ENCODE data around the gene DPP10.

DPP10 gene

DNA sequence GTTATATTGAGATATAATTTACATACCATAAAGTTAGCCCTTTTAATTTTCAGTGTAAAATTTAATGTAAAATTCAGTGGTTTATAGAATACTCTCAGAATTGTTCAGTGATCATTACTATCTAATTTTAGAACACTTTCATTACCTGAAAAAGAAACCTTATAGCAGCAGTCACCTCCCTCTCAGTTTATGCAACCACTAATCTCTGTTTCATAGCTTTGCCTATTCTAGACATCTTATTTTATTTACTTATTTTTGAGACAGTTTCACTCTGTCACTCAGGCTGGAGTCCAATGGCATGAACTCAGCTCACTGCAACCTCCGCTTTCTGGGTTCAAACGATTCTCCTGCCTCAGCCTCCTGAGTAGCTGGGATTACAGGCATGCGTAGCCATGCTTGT is 479.6 kb downstream of the DPP10 start:
- no peaks in the 10 kb centered on the region for H3K36me3 ChIP-seq (ENCODE audit: control insufficient read depth, insufficient read depth, low read length)
- H3K27ac ChIP-seq (ENCODE audit: low read depth, low read length) = no peak overlapping the region
- H3K4me1 ChIP-seq (ENCODE audit: control insufficient read depth, insufficient read depth, low read length) = no peaks in the 10 kb centered on the region
- no peak overlapping the region for H3K9ac ChIP-seq (ENCODE audit: low read length)
- H3K4me3 ChIP-seq (ENCODE audit: low read length) = no peak overlapping the region
- no peaks in the 10 kb centered on the region for H3K27me3 ChIP-seq (ENCODE audit: control insufficient read depth, insufficient read depth, low read length)

DNA sequence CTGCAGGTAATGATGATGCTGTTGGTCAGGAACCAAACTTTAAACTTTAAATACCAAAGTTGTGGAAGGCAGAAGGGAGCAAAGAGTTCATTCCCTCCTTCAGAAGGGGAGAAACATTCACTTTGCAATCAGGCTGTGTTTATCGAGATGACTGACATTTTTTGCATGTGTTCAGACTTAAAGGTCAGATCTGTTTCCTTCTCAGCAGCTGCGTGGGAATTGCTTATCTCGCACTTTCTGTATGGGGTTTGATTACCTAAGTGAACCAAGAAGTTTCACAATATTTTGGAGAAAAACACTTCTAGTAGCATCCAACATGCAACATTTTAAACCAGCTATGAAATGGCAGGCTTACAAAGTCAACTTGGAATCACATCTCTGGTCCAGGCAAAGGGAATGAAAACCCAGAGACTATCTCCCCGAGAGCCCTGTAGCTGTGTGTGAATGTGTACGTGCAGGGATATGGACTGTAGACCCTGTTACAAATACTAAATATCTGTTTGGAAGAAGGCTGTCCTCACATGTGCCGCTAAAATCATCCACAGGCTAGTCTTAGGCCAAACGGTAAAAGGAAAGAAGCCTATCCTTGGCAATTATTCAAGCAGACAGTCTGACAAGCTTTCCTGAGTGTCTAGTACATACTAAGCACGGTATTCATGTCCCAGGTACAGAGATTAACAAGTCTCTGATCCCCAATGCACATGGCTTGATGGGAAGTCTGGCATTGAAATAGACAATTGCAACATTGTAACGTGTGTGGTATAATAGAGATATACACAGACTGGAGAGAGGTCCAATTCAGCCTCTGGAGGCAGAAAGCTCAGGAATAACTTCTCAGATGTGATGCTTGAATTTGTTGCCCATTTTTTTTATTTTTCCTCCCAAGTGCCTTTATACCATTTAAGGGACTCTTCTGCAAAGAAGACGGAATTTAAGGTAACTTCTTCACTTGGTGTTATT is 483.1 kb downstream of the DPP10 start:
- no peak overlapping the region for H3K27ac ChIP-seq (ENCODE audit: low read depth, low read length)
- H3K36me3 ChIP-seq (ENCODE audit: control insufficient read depth, insufficient read depth, low read length) = no peaks in the 10 kb centered on the region
- no peak overlapping the region for H3K9ac ChIP-seq (ENCODE audit: low read length)
- no peaks in the 10 kb centered on the region for H3K4me1 ChIP-seq (ENCODE audit: control insufficient read depth, insufficient read depth, low read length)
- H3K4me3 ChIP-seq (ENCODE audit: low read length) = no peak overlapping the region
- H3K27me3 ChIP-seq (ENCODE audit: control insufficient read depth, insufficient read depth, low read length) = no peaks in the 10 kb centered on the region

DNA sequence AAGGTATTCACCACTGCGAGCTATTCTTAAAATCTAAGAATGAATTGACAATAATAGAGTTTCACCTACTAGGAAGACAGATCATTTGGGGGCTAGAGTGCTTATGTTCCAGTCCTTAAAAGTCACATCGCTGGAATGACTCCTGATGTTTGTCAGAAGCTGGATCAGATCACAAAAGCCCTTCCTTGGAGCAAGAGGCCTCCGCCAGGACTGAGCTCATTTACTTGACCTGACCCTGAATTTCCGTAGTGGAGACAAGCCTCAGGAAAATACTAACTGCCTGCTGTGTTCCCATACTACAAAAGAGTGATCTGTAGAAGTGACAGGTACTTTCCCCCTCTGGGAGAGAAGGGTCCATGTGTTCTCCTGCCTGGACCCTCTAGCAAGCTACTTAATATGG is 483.9 kb downstream of the DPP10 start:
- Histone ChIP-seq H3K4me1 (ENCODE audit: control insufficient read depth, insufficient read depth, low read length) (no peaks in the 10 kb centered on the region), H3K36me3 (ENCODE audit: control insufficient read depth, insufficient read depth, low read length) (no peaks in the 10 kb centered on the region), H3K9ac (ENCODE audit: low read length) (no peak overlapping the region), H3K4me3 (ENCODE audit: low read length) (no peak overlapping the region), H3K27me3 (ENCODE audit: control insufficient read depth, insufficient read depth, low read length) (no peaks in the 10 kb centered on the region), H3K27ac (ENCODE audit: low read depth, low read length) (no peak overlapping the region)

- Histone ChIP-seq H3K4me3 (ENCODE audit: low read length) (no peak overlapping the region), H3K27ac (ENCODE audit: low read depth, low read length) (no peak overlapping the region), H3K9ac (ENCODE audit: low read length) (no peak overlapping the region), H3K27me3 (ENCODE audit: control insufficient read depth, insufficient read depth, low read length) (no peaks in the 10 kb centered on the region), H3K36me3 (ENCODE audit: control insufficient read depth, insufficient read depth, low read length) (no peaks in the 10 kb centered on the region), H3K4me1 (ENCODE audit: control insufficient read depth, insufficient read depth, low read length) (no peaks in the 10 kb centered on the region)
Observed at GRCh38 chr2:114929225-114929624, 486.8 kb downstream of the DPP10 start.

DNA sequence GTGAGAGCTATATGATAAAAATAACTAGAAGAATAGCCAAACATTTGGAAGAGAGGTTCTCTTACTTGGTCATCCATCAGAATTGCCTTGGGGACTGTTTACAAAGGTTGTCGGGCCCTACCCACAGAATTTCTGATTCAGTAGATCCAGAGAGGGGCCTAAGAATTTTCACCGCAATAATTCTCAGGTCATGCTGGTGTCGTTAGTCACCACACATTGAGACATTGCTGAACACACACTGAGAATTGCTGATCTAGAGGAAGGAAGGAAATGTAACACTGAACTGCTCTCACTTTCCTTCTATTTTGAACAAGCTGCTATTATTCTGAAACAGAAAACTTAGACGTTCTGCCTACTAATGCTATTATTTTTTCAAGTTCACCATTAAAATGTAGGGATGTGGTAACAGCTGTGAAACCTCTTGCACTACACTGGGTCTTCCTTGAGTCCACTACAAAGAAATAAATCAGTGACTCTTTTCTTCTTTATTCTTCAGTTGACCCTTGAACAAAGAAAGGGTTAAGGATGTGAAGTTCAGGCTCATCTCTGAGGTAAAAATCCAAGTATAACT is 491.3 kb downstream of the DPP10 start:
- H3K36me3 ChIP-seq (ENCODE audit: control insufficient read depth, insufficient read depth, low read length) = no peaks in the 10 kb centered on the region

GRCh38 chr2:114935031-114935430 is 492.6 kb downstream of the DPP10 start:
- Histone ChIP-seq H3K4me3 (ENCODE audit: low read length) (no peak overlapping the region), H3K4me1 (ENCODE audit: control insufficient read depth, insufficient read depth, low read length) (no peaks in the 10 kb centered on the region), H3K36me3 (ENCODE audit: control insufficient read depth, insufficient read depth, low read length) (no peaks in the 10 kb centered on the region), H3K9ac (ENCODE audit: low read length) (no peak overlapping the region), H3K27me3 (ENCODE audit: control insufficient read depth, insufficient read depth, low read length) (no peaks in the 10 kb centered on the region), H3K27ac (ENCODE audit: low read depth, low read length) (no peak overlapping the region)

More for the DNA sequence above, 491.3 kb downstream of the DPP10 start:
- H3K9ac ChIP-seq (ENCODE audit: low read length) = no peak overlapping the region
- H3K4me1 ChIP-seq (ENCODE audit: control insufficient read depth, insufficient read depth, low read length) = no peaks in the 10 kb centered on the region
- H3K27ac ChIP-seq (ENCODE audit: low read depth, low read length) = no peak overlapping the region
- H3K4me3 ChIP-seq (ENCODE audit: low read length) = no peak overlapping the region
- H3K27me3 ChIP-seq (ENCODE audit: control insufficient read depth, insufficient read depth, low read length) = no peaks in the 10 kb centered on the region

DNA sequence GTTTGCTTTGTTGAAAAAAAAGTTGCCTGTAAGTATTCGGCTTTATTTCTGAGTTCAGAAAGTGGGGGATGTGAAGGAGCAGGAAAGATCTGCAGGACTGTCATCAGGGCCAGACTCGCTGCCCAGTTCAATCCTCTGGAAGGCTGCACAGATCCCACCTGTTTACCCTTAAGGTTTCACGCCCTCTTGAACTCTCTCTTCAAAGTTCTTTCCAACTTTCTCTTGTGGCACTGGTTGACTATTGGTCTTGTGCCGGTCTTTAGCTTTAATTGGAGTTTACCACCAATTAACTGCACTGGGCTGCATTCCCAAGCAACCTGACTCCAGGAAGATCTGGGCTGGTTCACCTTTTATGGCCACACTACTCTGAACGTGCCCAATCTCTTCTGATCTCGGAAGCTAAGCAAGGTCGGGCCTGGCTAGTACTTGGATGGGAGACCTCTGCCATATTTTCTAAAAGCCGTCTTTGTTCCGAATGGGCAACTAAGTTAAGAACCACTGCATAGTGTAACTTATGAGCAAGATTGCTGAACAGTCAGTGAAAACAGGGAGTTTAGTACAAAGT is 495.0 kb downstream of the DPP10 start:
- Histone ChIP-seq H3K4me1 (ENCODE audit: control insufficient read depth, insufficient read depth, low read length) (no peaks in the 10 kb centered on the region), H3K27ac (ENCODE audit: low read depth, low read length) (no peak overlapping the region), H3K27me3 (ENCODE audit: control insufficient read depth, insufficient read depth, low read length) (no peaks in the 10 kb centered on the region), H3K9ac (ENCODE audit: low read length) (no peak overlapping the region), H3K36me3 (ENCODE audit: control insufficient read depth, insufficient read depth, low read length) (no peaks in the 10 kb centered on the region), H3K4me3 (ENCODE audit: low read length) (no peak overlapping the region)

GRCh38 chr2:114940785-114941458 is 498.5 kb downstream of the DPP10 start:
- no peak overlapping the region for H3K9ac ChIP-seq (ENCODE audit: low read length)
- no peaks in the 10 kb centered on the region for H3K4me1 ChIP-seq (ENCODE audit: control insufficient read depth, insufficient read depth, low read length)
- H3K4me3 ChIP-seq (ENCODE audit: low read length) = no peak overlapping the region
- no peak overlapping the region for H3K27ac ChIP-seq (ENCODE audit: low read depth, low read length)
- no peaks in the 10 kb centered on the region for H3K27me3 ChIP-seq (ENCODE audit: control insufficient read depth, insufficient read depth, low read length)
- H3K36me3 ChIP-seq (ENCODE audit: control insufficient read depth, insufficient read depth, low read length) = no peaks in the 10 kb centered on the region

DNA sequence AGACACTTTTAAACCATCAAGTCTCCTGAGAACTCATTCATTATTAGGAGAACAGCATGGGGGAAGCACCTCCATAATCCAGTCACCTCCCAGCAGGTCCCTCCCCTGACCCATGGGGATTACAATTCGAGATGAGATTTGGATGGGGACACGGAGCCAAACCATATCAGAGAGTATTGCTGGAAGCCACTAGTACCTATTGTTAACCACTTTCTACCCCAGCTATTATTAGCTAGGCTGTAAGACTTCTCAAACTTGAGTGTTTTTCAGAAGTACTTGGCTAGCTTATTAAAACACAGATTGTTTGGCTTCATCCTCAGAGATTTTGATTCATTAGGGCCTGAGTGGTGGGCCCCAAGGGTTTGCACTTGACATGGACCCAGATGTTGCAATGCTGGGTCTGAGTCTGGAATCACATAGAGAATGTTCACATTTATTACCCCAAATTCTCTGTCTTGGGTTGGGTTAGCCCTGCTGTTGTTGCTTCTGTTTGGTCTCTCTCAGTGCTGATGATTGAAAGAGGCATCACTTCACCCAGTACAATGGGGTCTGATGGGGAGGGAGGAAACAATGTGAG is 506.9 kb downstream of the DPP10 start:
- no peak overlapping the region for H3K4me3 ChIP-seq (ENCODE audit: low read length)
- H3K9ac ChIP-seq (ENCODE audit: low read length) = no peak overlapping the region
- no peaks in the 10 kb centered on the region for H3K27me3 ChIP-seq (ENCODE audit: control insufficient read depth, insufficient read depth, low read length)
- H3K4me1 ChIP-seq (ENCODE audit: control insufficient read depth, insufficient read depth, low read length) = no peaks in the 10 kb centered on the region
- no peak overlapping the region for H3K27ac ChIP-seq (ENCODE audit: low read depth, low read length)
- no peaks in the 10 kb centered on the region for H3K36me3 ChIP-seq (ENCODE audit: control insufficient read depth, insufficient read depth, low read length)

DNA sequence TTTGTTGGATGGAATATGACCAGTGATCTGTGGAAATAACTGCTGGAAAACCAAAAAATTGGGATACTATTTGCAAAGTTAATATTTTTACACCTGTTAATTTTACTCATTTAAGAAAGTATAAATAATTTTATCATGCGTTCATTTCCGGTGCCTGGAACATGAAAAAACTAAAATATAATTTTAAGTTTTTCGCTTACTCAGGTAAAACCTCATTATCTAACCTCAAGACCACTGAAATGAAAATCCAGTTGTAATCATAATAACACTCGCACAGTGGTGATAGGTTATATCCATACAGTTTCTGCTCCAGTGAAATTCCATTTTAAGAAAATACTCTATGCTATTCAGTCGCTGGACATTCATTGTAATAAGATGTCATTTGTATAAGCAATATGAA is 517.9 kb downstream of the DPP10 start:
- no peak overlapping the region for H3K9ac ChIP-seq (ENCODE audit: low read length)
- H3K4me3 ChIP-seq (ENCODE audit: low read length) = no peak overlapping the region
- H3K27me3 ChIP-seq (ENCODE audit: control insufficient read depth, insufficient read depth, low read length) = no peaks in the 10 kb centered on the region
- H3K36me3 ChIP-seq (ENCODE audit: control insufficient read depth, insufficient read depth, low read length) = no peaks in the 10 kb centered on the region
- no peaks in the 10 kb centered on the region for H3K4me1 ChIP-seq (ENCODE audit: control insufficient read depth, insufficient read depth, low read length)
- no peak overlapping the region for H3K27ac ChIP-seq (ENCODE audit: low read depth, low read length)

GRCh38 chr2:114962532-114962931 is 520.1 kb downstream of the DPP10 start:
- Histone ChIP-seq H3K27me3 (ENCODE audit: control insufficient read depth, insufficient read depth, low read length) (no peaks in the 10 kb centered on the region), H3K36me3 (ENCODE audit: control insufficient read depth, insufficient read depth, low read length) (no peaks in the 10 kb centered on the region), H3K9ac (ENCODE audit: low read length) (no peak overlapping the region), H3K27ac (ENCODE audit: low read depth, low read length) (no peak overlapping the region), H3K4me3 (ENCODE audit: low read length) (no peak overlapping the region), H3K4me1 (ENCODE audit: control insufficient read depth, insufficient read depth, low read length) (no peaks in the 10 kb centered on the region)

DNA sequence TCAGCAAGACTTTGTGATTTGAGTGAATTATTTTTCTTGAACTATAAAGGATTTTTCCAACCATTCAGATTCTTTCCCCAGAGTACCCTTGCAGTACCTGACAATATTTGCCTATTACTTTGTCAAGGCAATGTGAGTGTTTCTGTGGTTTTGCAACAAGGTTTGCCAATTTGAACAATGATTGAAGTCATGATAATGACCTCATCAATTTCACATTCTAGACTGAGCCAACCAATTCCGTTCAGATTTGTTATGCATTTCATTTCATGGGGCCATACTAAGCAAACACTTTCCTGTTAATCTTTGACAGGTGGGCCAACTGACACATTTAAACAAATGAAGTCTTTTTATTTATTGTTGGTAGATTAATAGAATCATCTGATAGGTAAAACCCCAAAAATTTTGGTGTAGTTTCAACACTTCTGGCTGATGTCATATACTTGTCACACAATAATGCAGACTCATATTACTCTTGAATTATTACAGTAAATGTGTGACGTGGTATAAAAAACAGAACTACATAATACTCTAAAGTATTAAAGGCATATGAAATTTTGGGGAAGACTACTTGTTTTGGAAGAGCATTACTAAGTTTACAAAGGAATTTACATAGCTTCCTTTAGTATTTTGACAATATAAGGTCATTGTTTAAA is 526.4 kb downstream of the DPP10 start:
- no peak overlapping the region for H3K4me3 ChIP-seq (ENCODE audit: low read length)
- no peak overlapping the region for H3K27ac ChIP-seq (ENCODE audit: low read depth, low read length)
- H3K4me1 ChIP-seq (ENCODE audit: control insufficient read depth, insufficient read depth, low read length) = no peaks in the 10 kb centered on the region
- no peak overlapping the region for H3K9ac ChIP-seq (ENCODE audit: low read length)
- H3K27me3 ChIP-seq (ENCODE audit: control insufficient read depth, insufficient read depth, low read length) = no peaks in the 10 kb centered on the region
- no peaks in the 10 kb centered on the region for H3K36me3 ChIP-seq (ENCODE audit: control insufficient read depth, insufficient read depth, low read length)

All from rectal smooth muscle tissue (tissue), 1 donor.